ENCODE data around the gene DDX1. TPM values are rescaled to one million over a fixed set of nuclear protein-coding genes. Genes with fewer than 3 reads are reported as not detected.
"Not testable (repeated sequence)": the region's sequence is repeated elsewhere in the genome, so short reads cannot be mapped to it uniquely, and the experiment has no call there.

Gene DDX1
- total RNA-seq (10 to 100 TPM; 57.7 to 64.1 TPM), polyA plus RNA-seq (10 to 100 TPM; 39.9 to 58.0 (median 41.3) TPM), total RNA-seq (66.2 to 218 (median 91.1) reads per million in 6 experiments)

DNA sequence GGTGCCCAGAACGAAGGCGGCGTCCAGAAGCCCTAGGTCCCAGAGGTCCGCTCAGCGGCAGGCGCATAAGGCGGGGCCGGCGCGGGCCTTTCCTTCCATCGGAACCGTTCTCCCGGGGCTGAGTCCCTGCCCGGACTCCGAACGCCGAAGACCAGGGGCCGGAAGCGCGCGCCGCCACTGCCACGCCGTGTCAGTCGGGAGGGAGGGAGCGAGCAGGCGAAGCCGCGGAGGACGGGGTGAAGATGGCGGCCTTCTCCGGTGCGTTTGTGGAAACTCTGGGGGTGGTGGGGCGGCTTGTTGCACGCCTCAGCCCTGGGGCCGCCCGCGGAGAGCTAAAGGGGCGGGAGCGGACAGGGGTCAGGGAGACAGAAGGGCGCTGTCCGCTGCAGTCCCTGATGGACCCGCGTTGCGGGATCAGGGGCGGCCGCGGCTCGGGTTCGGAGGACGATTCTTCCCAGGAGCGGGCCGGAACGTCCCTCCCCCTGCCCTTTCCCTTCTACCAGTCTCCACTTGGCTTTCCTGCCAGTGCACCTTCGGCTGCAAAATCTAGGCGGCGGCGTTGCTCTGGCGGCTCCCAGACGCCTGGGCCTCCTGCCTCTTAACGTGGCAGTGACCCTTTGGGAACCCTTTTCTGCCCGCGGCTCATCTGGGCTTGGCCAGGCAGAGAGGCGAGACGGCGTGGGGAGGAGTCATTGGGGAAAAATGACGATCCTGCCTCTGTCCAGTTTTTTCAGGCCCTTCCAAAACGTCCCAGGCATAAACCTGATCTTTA lies at the start of gene DDX1:
Gene DDX1 (plus strand): TSS at position 177 of the 772 bp plus-strand sequence. CDS start 66 bp downstream, at position 243.
- H3K4me1 Mint-ChIP-seq, result peaks cover 16 to 48% (median 44%) of the 10 kb centered on the region in 4 donors
- peak; percentile 72 to 89 (median 82) for DNase-seq

DNA sequence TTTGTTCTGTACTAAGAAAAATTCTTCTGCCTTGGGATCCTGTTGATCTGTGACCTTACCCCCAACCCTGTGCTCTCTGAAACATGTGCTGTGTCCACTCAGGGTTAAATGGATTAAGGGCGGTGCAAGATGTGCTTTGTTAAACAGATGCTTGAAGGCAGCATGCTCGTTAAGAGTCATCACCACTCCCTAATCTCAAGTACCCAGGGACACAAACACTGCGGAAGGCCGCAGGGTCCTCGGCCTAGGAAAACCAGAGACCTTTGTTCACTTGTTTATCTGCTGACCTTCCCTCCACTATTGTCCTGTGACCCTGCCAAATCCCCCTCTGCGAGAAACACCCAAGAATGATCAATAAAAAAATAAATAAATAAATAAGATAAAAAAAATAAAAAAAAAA lies 49.4 kb upstream of the DDX1 start:
- DNase-seq, H3K4me3 Mint-ChIP-seq, H3K9me3 Mint-ChIP-seq, H3K27ac Mint-ChIP-seq, H3K27me3 Mint-ChIP-seq, ATAC-seq, POLR2A ChIA-PET: not testable (repeated sequence)
- peaks cover 0 to 56% (median 18%) of the 10 kb centered on the region in 3 donors for H3K36me3 Mint-ChIP-seq
- peaks cover 11 to 15% (median 12%) of the 10 kb centered on the region in 4 donors for H3K4me1 Mint-ChIP-seq

More for the DNA sequence above, at the start of gene DDX1:
- Mint-ChIP-seq H3K27ac (peak within 1 kb of the TSS; percentile 94 to 97 (median 96)), H3K4me3 (peak within 1 kb of the TSS; percentile 90 to 98 (median 94)), H3K9me3 (no peaks in the 10 kb centered on the region), H3K36me3 (peaks cover 6 to 22% (median 13%) of the 10 kb centered on the region in 3 donors), H3K27me3 (no peaks in the 10 kb centered on the region)
- peak; percentile 95 to 96 for ATAC-seq
- POLR2A ChIA-PET, result interaction anchor here (0.8 to 2.1 kb wide), 4 partner anchors 10 to 30 kb away, joined by 3 to 13 read pairs (median 3); partner anchors contain the start of gene NBAS

DNA sequence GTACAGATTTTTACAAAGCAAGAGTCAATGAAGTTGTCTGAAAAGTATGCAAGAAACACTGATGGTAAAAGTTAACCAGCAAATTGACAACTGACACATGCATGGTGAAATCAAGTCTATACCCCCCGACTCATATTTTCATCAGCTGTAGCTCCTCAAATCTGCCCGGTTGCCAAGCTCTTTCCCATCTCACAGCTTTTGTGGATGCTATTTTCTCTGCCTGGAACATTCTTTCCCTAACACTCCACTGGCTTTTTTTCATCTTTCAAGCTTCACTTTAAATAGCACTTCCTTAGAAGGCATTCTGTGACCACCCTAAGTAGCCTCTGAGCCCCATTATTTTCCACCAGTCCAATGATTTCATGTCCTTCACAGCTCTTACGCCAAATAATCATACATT lies 48.6 kb upstream of the DDX1 start:
- peaks cover 0 to 56% (median 16%) of the 10 kb centered on the region in 3 donors for H3K36me3 Mint-ChIP-seq

DNA sequence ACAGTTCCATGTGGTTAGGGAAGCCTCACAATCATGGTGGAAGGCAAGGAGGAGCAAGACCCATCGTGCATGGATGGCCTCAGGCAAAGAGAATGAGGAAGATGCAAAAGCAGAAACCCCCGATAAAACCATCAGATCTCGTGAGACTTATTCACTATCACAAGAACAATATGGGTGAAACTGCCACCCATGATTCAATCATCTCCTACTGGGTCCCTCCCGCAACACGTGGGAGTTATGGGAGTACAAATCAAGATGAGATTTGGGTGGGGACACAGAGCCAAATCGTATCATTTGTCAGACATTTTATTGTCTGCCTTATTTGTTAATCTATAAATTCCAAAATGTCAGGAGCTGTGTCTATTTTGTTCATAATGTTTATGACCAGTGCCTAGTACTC lies 48.1 kb upstream of the DDX1 start:
- POLR2A ChIA-PET, result no interaction called here
- peaks cover 9 to 15% (median 12%) of the 10 kb centered on the region in 4 donors for H3K4me1 Mint-ChIP-seq
- H3K9me3 Mint-ChIP-seq, result no peaks in the 10 kb centered on the region
- no peak overlapping the region for H3K4me3 Mint-ChIP-seq
- no peak for ATAC-seq
- no peak for DNase-seq
- H3K27ac Mint-ChIP-seq, result no peak overlapping the region
- H3K36me3 Mint-ChIP-seq, result peaks cover 0 to 56% (median 14%) of the 10 kb centered on the region in 3 donors
- H3K27me3 Mint-ChIP-seq, result no peaks in the 10 kb centered on the region

More for the DNA sequence above, 48.6 kb upstream of the DDX1 start:
- no peak for ATAC-seq
- H3K4me1 Mint-ChIP-seq, result peaks cover 9 to 15% (median 12%) of the 10 kb centered on the region in 4 donors
- no peak overlapping the region for H3K4me3 Mint-ChIP-seq
- no peak for DNase-seq
- POLR2A ChIA-PET, result no interaction called here
- H3K9me3 Mint-ChIP-seq, result no peaks in the 10 kb centered on the region
- no peaks in the 10 kb centered on the region for H3K27me3 Mint-ChIP-seq
- H3K27ac Mint-ChIP-seq, result no peak overlapping the region

DNA sequence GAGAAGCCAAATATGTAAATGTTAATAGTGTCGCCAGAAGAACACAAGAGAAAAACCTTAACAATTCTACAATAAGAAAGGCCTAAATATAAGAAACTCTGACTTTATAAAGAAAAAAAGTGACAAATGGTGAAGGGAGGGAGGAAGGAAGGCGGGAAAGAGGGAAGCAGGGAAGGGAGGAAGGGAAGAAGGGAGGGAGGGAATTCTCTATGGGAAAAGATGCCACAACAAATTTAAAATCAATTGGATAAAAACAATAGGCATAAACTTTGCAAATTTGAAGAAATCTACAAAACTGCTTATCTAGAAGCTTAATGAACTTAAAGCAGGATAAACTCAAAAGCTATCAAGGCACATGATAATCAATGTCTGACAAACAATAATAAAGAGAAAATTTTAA lies 47.4 kb upstream of the DDX1 start:
- H3K9me3 Mint-ChIP-seq, result no peaks in the 10 kb centered on the region
- H3K36me3 Mint-ChIP-seq, result peaks cover 0 to 57% (median 13%) of the 10 kb centered on the region in 3 donors
- no peak overlapping the region for H3K4me3 Mint-ChIP-seq
- H3K4me1 Mint-ChIP-seq, result peaks cover 5 to 15% (median 12%) of the 10 kb centered on the region in 4 donors
- POLR2A ChIA-PET, result no interaction called here
- peak overlapping the region in 1 of 10 donors; percentile 9 for H3K27ac Mint-ChIP-seq
- DNase-seq, result no peak
- ATAC-seq, result no peak
- no peaks in the 10 kb centered on the region for H3K27me3 Mint-ChIP-seq

DNA sequence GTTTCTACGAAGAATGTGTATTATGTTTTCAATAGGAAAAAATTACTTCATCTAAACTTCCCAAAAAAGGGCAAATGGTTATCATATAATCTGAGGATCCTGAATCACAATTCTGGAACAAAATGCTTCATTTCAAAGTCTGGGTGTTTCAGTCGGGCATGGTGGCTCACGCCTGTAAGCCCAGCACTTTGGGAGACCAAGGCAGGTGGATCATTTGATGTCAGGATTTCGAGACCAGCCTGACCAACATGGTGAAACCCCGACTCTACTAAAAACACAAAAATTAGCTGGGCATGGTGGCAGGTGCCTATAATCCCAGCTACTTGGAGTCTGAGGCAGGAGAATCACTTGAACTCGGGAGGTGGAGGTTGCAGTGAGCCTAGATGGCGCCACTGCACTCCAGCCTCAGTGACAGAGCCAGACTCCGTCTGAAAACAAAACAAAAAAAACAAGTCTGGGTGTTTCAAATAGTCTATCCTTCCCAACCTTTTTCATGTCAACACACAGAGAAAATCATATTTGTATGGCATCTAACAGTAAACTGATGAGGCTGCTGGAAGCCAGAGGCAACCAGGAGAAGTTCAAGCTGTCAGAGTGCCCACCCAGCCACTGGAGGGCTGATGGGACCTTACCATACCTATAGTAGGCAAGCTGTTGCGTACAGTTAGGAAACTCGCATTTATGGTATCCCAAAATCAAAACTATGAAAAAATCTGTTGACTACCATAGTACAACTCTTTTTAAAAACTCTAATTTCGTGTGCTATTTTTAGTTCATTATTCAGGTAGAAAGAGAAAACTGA lies 45.2 kb upstream of the DDX1 start:
- Mint-ChIP-seq H3K9me3 (no peaks in the 10 kb centered on the region), H3K36me3 (peaks cover 0 to 55% (median 15%) of the 10 kb centered on the region in 3 donors), H3K27ac (no peak overlapping the region), H3K4me1 (peaks cover 0 to 10% (median 3%) of the 10 kb centered on the region in 4 donors), H3K4me3 (no peak overlapping the region), H3K27me3 (no peaks in the 10 kb centered on the region)
- ATAC-seq (no peak), DNase-seq (no peak)
- POLR2A ChIA-PET, result no interaction called here

DNA sequence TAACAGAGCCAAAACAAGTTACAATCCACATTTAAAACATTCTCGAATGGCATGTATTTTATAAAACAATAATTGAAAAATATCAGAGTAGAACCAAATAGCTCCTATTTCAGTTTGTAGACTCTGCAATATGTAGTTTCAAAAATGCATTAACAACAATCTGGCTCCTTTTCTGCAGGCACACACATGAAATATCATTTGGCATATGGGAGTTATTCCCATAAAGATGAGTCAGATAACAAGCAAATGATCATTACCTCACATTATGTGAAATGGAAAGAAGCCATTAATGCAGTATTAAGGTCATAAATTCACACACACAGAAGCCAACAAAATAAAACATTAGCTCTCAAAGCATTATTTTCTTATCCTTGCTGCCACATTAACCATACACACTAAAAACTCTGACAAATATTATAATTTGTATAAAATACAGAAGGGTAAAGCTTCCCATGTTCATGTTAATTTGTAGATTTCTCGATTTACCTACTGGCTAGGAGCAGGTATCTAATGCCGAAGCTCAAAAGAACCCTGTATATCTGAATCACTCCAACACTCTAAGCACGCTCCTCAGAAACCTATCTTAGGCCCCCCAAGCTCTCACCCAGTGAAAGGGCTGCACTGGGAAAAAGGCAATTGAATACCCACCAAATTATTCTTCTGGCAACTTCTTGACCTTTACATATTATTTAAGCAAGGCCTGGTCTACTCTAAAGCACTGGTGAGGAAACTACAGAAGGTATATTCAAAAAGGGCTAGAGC lies 44.4 kb upstream of the DDX1 start:
- H3K4me1 Mint-ChIP-seq, result peaks cover 0 to 10% (median 3%) of the 10 kb centered on the region in 4 donors
- H3K36me3 Mint-ChIP-seq, result peaks cover 0 to 61% (median 18%) of the 10 kb centered on the region in 3 donors
- H3K9me3 Mint-ChIP-seq, result no peaks in the 10 kb centered on the region
- H3K27me3 Mint-ChIP-seq, result no peaks in the 10 kb centered on the region
- POLR2A ChIA-PET, result no interaction called here
- ATAC-seq (no peak), DNase-seq (no peak)
- no peak overlapping the region for H3K4me3 Mint-ChIP-seq
- H3K27ac Mint-ChIP-seq, result no peak overlapping the region

DNA sequence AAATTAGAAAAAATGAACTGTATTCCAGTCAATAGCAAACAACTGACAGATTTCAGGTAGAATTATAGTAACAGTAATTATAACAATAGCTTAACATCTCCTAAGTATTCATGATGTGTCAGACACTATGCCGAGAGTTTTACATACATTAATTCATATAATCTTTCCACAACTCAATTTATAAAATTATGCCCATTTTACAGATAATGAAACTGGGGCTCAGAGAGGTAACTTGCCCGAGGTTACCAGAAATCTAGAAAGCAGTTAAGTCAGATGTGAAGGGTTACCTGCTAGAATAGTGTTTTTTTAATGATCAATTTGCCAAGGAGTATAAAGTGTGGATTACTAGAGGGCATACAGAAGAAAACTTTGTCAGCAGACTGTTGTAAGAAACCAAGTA lies 42.7 kb upstream of the DDX1 start:
- no peaks in the 10 kb centered on the region for H3K9me3 Mint-ChIP-seq
- POLR2A ChIA-PET, result no interaction called here
- H3K27me3 Mint-ChIP-seq, result no peaks in the 10 kb centered on the region
- peaks cover 0 to 67% (median 17%) of the 10 kb centered on the region in 3 donors for H3K36me3 Mint-ChIP-seq
- no peak overlapping the region for H3K4me3 Mint-ChIP-seq
- no peak overlapping the region for H3K27ac Mint-ChIP-seq
- H3K4me1 Mint-ChIP-seq, result peaks cover 0 to 4% (median under 1%) of the 10 kb centered on the region in 4 donors
- DNase-seq, result no peak
- ATAC-seq, result no peak

DNA sequence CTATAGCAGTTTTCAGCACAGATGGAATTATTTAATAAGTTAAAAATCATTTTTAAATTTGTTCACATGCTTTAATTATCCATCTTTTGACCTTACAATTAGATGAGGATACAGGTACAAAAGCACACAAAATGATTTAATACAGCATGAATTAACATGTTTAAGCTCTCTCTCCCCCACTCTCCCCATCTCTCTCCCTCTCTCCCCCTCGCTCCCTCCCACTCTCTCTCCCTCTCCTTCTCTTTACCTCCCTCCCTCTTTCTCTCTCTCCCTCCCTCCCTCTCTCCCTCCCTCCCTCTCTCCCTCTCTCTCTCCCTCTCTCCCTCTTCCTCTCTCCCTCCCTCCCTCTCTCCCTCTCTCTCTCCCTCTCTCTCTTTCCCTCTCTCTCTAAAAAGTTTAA lies 38.1 kb upstream of the DDX1 start:
- Mint-ChIP-seq H3K36me3 (peaks cover 0 to 58% (median 16%) of the 10 kb centered on the region in 3 donors), H3K4me1 (peaks cover 4 to 10% (median 6%) of the 10 kb centered on the region in 4 donors), H3K27ac (peak overlapping the region in 1 of 10 donors; percentile 4), H3K27me3 (no peaks in the 10 kb centered on the region), H3K4me3 (no peak overlapping the region), H3K9me3 (no peaks in the 10 kb centered on the region)
- POLR2A ChIA-PET, result no interaction called here
- DNase-seq (no peak), ATAC-seq (no peak)

DNA sequence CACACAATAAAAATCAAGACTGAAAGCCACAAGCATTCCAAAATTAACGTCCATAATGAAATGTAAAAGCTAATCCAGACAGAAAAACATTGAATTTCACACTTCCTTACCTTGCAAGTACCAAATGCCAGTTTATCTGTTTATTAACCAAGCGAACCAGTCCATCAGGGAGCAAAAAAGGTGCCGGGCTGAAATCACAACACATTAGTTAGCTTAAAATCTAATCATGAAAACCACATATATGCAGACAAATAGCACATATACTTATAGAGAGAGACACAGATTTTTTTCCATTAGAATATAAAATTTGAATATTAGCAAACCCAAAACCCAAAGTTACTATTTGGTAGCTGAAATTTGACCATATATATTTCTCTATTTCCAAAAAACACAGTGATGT lies 37.7 kb upstream of the DDX1 start:
- POLR2A ChIA-PET, result no interaction called here
- H3K36me3 Mint-ChIP-seq, result peaks cover 0 to 53% (median 15%) of the 10 kb centered on the region in 3 donors

DNA sequence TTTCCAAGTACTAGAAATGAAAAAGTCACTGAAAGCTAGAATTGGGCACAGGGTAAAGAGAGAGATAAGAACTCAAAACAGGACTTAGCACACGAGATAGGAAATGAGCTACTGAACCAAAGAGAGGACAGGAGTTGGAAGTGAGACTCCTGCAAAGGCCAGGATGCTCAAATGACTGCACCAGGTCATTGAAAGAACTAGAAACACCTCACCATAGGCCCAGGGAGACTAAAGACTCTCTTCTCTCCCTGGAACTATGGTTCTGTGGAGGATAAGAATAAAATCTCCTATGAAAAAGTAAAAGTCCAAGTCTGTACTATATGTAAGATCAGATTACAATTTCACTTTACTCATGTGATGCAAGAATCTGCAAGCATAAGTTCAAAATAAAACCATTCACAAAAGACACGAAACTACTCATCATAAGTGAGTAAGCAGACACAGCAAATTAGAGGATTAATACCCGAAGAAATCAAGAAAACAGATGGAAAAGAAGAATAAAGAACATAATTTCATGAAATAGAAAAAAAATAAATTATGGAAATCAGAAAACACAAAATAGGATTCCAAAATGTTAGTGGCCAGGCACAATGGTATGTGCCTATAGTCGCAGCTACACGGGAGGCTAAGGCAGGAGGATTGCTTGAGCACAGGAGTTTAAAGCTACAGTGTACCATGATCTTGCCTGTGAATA lies 37.0 kb upstream of the DDX1 start:
- Mint-ChIP-seq H3K27ac (peak overlapping the region in 2 of 10 donors; percentile 4 to 58), H3K4me3 (no peak overlapping the region), H3K9me3 (no peaks in the 10 kb centered on the region), H3K27me3 (no peaks in the 10 kb centered on the region), H3K4me1 (peaks cover 2 to 17% (median 15%) of the 10 kb centered on the region in 4 donors), H3K36me3 (peaks cover 0 to 47% (median 10%) of the 10 kb centered on the region in 3 donors)
- DNase-seq (no peak), ATAC-seq (no peak)
- POLR2A ChIA-PET, result no interaction called here

More for the DNA sequence above, 37.7 kb upstream of the DDX1 start:
- H3K27ac Mint-ChIP-seq, result peak overlapping the region in 1 of 10 donors; percentile 4
- DNase-seq, result no peak
- H3K27me3 Mint-ChIP-seq, result no peaks in the 10 kb centered on the region
- H3K9me3 Mint-ChIP-seq, result no peaks in the 10 kb centered on the region
- peaks cover 4 to 10% (median 8%) of the 10 kb centered on the region in 4 donors for H3K4me1 Mint-ChIP-seq
- no peak for ATAC-seq
- H3K4me3 Mint-ChIP-seq, result no peak overlapping the region
